ENCODE data around the gene CDC42EP2.
A peak's percentile ranks its signal among the peaks of the same experiment; 100 is the strongest.

Gene CDC42EP2

DNA sequence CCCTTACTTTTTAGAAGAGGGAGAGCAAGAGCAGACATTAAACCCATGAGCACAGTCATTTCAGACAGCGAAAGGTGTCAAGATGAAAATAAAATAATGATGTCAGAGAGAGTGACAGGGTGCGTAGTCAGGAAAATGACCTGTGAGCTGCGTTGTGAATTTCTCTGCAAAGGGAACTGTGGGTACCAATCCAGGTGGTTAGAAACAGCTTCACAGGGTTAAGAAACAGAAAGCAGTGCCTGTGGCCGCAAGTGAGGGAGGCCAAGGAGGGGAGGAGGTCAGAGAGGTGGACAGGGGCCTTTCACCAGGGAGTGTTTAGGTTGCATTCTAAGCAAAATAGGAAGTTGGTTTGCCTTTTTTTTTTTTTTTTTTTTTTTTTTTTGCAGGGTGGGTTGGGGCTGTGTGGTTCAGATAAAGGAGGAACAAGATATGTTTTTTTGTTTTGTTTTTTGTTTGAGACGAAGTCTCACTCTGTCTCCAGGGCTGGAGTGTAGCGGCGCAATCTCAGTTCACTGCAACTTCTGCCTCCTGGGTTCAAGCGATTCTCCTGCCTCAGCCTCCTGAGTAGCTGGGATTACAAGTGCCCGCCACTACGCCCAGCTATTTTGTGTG lies 47.8 kb downstream of the CDC42EP2 start:
- DNase-seq (ENCODE audit: extremely low spot score), result peak; percentile 70
- ChIA-PET CTCF (interaction anchor here (1.0 to 2.8 kb wide), 7 partner anchors 10 to 107 kb away, joined by 3 to 8 read pairs (median 6); no protein-coding TSS in a partner anchor), POLR2A (interaction anchor here (0.6 to 2.0 kb wide), 7 partner anchors 41 to 295 kb away, joined by 4 to 9 read pairs (median 5); partner anchors contain the start of genes MALAT1 and NEAT1)
- TF ChIP-seq, protein P1, sequence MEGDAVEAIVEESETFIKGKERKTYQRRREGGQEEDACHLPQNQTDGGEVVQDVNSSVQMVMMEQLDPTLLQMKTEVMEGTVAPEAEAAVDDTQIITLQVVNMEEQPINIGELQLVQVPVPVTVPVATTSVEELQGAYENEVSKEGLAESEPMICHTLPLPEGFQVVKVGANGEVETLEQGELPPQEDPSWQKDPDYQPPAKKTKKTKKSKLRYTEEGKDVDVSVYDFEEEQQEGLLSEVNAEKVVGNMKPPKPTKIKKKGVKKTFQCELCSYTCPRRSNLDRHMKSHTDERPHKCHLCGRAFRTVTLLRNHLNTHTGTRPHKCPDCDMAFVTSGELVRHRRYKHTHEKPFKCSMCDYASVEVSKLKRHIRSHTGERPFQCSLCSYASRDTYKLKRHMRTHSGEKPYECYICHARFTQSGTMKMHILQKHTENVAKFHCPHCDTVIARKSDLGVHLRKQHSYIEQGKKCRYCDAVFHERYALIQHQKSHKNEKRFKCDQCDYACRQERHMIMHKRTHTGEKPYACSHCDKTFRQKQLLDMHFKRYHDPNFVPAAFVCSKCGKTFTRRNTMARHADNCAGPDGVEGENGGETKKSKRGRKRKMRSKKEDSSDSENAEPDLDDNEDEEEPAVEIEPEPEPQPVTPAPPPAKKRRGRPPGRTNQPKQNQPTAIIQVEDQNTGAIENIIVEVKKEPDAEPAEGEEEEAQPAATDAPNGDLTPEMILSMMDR (IDR thresholded peaks at IDR 0.05; ENCODE audit: control extremely low read depth, extremely low read depth, low read depth, missing control alignments), result no peak

DNA sequence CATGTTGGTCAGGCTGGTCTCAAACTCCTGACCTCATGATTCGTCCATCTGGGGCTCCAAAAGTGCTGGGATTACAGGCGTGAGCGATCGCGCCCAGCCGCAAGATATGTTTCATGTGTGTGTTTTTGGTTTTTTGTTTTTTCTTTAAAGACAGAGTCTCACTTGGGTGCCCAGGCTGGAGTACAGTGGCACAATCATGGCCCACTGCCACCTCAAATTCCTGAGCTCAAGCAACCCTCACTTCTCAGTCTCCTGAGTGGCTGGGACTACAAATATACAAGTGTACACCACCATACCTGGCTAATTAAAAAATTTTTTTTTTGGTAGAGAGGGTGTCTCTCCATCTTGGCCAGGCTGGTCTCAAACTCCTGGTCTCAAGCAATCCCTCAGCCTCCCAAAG lies 48.3 kb downstream of the CDC42EP2 start:
- CTCF ChIA-PET, result interaction anchor here (1.0 to 2.8 kb wide), 5 partner anchors 11 to 53 kb away, joined by 5 to 8 read pairs (median 6); no protein-coding TSS in a partner anchor
- POLR2A ChIA-PET, result interaction anchor here (0.6 to 2.0 kb wide), 5 partner anchors 60 to 144 kb away, joined by 4 to 7 read pairs (median 5); partner anchors contain the start of genes MALAT1 and NEAT1
- no peak for DNase-seq (ENCODE audit: extremely low spot score)
- TF ChIP-seq, protein P1 (IDR thresholded peaks at IDR 0.05; ENCODE audit: control extremely low read depth, extremely low read depth, low read depth, missing control alignments), result no peak

DNA sequence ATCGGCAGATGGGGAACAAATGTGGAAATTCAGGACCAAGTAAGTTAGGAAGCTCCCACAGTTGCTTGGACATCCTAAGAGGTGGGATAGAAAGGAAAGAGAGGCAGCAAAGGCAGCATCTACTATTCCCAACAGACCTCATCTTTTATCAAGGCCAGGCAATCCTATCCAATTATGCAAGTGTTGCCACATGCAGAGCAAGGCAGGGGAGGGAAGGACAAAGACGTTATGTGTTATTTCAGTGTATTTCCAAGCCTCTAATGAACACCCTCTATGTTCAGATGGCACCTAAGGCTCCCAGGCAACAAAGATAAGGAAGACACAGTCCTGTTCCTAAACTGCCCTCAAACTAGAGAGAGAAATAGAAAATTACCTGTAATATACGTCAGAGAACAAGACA lies 49.1 kb downstream of the CDC42EP2 start:
- POLR2A ChIA-PET, result no interaction called here
- no peak for DNase-seq (ENCODE audit: extremely low spot score)
- CTCF ChIA-PET, result interaction anchor here (1.2 kb wide), 1 partner anchor 15 kb away, joined by 4 read pairs; no protein-coding TSS in a partner anchor
- TF ChIP-seq, protein P1 (IDR thresholded peaks at IDR 0.05; ENCODE audit: control extremely low read depth, extremely low read depth, low read depth, missing control alignments), result no peak

DNA sequence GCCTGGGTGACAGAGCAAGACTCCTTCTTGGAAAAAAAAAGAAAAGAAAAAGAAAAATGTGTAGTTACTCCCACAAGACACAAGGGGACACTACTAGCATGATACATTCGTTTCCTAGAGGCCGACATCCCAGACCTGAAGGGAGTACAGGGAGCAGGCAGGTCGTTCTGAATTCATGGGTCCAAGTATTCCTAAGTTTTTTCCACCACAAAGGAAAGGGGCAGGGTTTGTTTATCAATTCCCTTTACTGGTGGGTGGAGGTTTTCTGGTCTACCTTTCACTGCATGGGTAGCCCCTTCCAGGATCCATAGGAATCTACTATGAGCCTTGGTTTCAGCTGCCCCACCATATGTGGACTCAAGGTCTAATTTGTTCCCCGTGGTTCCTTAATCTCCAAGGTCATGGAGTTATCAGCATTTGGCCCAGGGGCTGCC lies 51.7 kb downstream of the CDC42EP2 start:
- DNase-seq (ENCODE audit: extremely low spot score), result peak; percentile 82
- ChIA-PET POLR2A (no interaction called here), CTCF (interaction anchor here (0.6 to 3.8 kb wide), 7 partner anchors 9 to 222 kb away, joined by 3 to 13 read pairs (median 3); no protein-coding TSS in a partner anchor)
- TF ChIP-seq, protein P1 (IDR thresholded peaks at IDR 0.05; ENCODE audit: control extremely low read depth, extremely low read depth, low read depth, missing control alignments), result peak; percentile 69

DNA sequence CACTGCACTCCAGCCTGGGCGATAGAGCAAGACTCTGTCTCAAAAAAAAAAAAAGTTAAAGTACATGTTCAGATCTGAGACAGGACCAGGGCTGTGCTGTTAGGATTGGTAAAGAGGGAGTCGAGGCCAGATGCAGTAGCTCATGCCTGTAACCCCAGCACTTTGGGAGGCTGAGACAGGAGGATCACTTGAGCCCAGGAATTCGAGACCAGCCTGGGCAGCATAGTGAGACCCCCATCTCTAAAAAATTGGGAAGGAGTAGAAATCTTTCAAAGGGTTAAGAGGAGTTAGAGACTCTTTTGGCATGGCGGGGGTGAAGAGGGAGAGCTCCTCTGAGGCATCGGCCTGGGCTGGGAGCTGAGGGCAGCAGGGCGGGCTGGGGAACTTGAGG lies 56.0 kb downstream of the CDC42EP2 start:
- ChIA-PET POLR2A (interaction anchor here (0.5 to 1.4 kb wide), 3 partner anchors 52 to 138 kb away, joined by 3 to 7 read pairs (median 4); partner anchors contain the start of gene NEAT1), CTCF (interaction anchor here (0.8 to 2.0 kb wide), 6 partner anchors 8 to 140 kb away, joined by 3 to 8 read pairs (median 6); partner anchors contain the start of gene CDC42EP2)
- TF ChIP-seq, protein P1 (IDR thresholded peaks at IDR 0.05; ENCODE audit: control extremely low read depth, extremely low read depth, low read depth, missing control alignments), result no peak
- DNase-seq (ENCODE audit: extremely low spot score), result no peak

Data from GM10248 (cell line).